GM23338 (cell line): Measurements from ENCODE around the gene PIGU. TPM values are rescaled to one million over a fixed set of nuclear protein-coding genes. Genes with fewer than 3 reads are reported as not detected.

Experiments used
- ATAC-seq: fragments of 200-7000 bp; cut with Tn5 transposase; 3 replicates; pipeline ENCODE4 v1.9.1; 2020
- DNase-seq: peaks from one replicate; pipeline ENCODE4 v3.0.0-alpha.2; 2015; ENCODE audit warnings: low spot score
- H2AFZ ChIP-seq: fragments of 200-600 bp; sonication (generic); 2 replicates; pipeline ENCODE4 v1.8.0; 2016; ENCODE audit warnings: antibody characterized with exemption, mild to moderate bottlenecking, moderate library complexity
- H3F3A ChIP-seq: fragments of 200-600 bp; sonication (generic); replicated peaks from 2 replicates; pipeline ENCODE4 v1.8.0; 2017; ENCODE audit warnings: antibody characterized with exemption, mixed run types, low read depth
- H3K27ac ChIP-seq: fragments of 200-600 bp; sonication (generic); 2 replicates; pipeline ENCODE4 v1.6.1; 2016; ENCODE audit warnings: low read depth
- H3K27me3 ChIP-seq: fragments of 200-600 bp; sonication (generic); 2 replicates; pipeline ENCODE4 v1.8.0; 2016; ENCODE audit warnings: mild to moderate bottlenecking, mixed run types, moderate library complexity; ENCODE audit not compliant: insufficient read depth
- H3K36me3 ChIP-seq: fragments of 200-600 bp; sonication (generic); 2 replicates; pipeline ENCODE4 v1.8.0; 2016; ENCODE audit warnings: mild to moderate bottlenecking; ENCODE audit not compliant: insufficient read depth
- H3K4me1 ChIP-seq: fragments of 200-600 bp; sonication (generic); 2 replicates; pipeline ENCODE4 v1.8.0; 2016; ENCODE audit warnings: mild to moderate bottlenecking, moderate library complexity; ENCODE audit not compliant: insufficient read depth
- H3K4me2 ChIP-seq: fragments of 200-600 bp; sonication (generic); 2 replicates; pipeline ENCODE4 v1.7.1; 2017; ENCODE audit warnings: mixed run types
- H3K4me3 ChIP-seq: fragments of 200-600 bp; sonication (generic); 2 replicates; pipeline ENCODE4 v1.6.1; 2016; ENCODE audit warnings: mixed run types
- H3K79me2 ChIP-seq: fragments of 200-600 bp; sonication (generic); replicated peaks from 2 replicates; pipeline ENCODE4 v1.8.0; 2017; ENCODE audit warnings: mild to moderate bottlenecking; ENCODE audit not compliant: insufficient read depth
- H3K9me2 ChIP-seq: fragments of 200-600 bp; sonication (generic); 2 replicates; pipeline ENCODE4 v1.8.0; 2017; ENCODE audit not compliant: insufficient read depth
- H4K20me1 ChIP-seq: fragments of 200-600 bp; sonication (generic); replicated peaks from 2 replicates; pipeline ENCODE4 v1.8.0; 2017; ENCODE audit warnings: mild to moderate bottlenecking; ENCODE audit not compliant: insufficient read depth
- H3K27ac Mint-ChIP-seq: 2 replicates; pipeline ENCODE4 v1.8.0; 2020; ENCODE audit warnings: inconsistent platforms, mild to moderate bottlenecking, moderate library complexity, mixed read lengths
- H3K27me3 Mint-ChIP-seq: 3 replicates; pipeline ENCODE4 v1.8.0; 2022; ENCODE audit warnings: low read depth, mild to moderate bottlenecking, moderate library complexity, mixed read lengths, inconsistent platforms; ENCODE audit not compliant: insufficient read depth, poor library complexity
- H3K36me3 Mint-ChIP-seq: 3 replicates; pipeline ENCODE4 v1.8.0; 2021; ENCODE audit warnings: low read depth, mild to moderate bottlenecking, inconsistent platforms, moderate library complexity, mixed read lengths
- H3K4me1 Mint-ChIP-seq: 3 replicates; pipeline ENCODE4 v1.8.0; 2020; ENCODE audit warnings: mild to moderate bottlenecking, inconsistent platforms, mixed read lengths
- H3K4me3 Mint-ChIP-seq: 3 replicates; pipeline ENCODE4 v1.8.0; 2021; ENCODE audit warnings: moderate library complexity, mild to moderate bottlenecking, inconsistent platforms, mixed read lengths
- H3K9me3 Mint-ChIP-seq: 3 replicates; pipeline ENCODE4 v1.8.0; 2020; ENCODE audit warnings: moderate library complexity, mild to moderate bottlenecking, inconsistent platforms, mixed read lengths
- CREB1 ChIP-seq: fragments of 250-450 bp; sonication (Bioruptor Pico); IDR thresholded peaks from 2 replicates; pipeline ENCODE4 v1.5.0; 2020; ENCODE audit warnings: low read depth, mild to moderate bottlenecking, moderate library complexity
- EZH2 ChIP-seq: fragments of 200-600 bp; sonication (generic); IDR thresholded peaks from one replicate; pipeline ENCODE4 v1.8.0; 2017; ENCODE audit warnings: antibody characterized with exemption, mild to moderate bottlenecking, low read depth; ENCODE audit not compliant: unreplicated experiment
- EZH2phosphoT487 ChIP-seq: fragments of 200-600 bp; sonication (generic); IDR thresholded peaks from one replicate; pipeline ENCODE4 v1.8.1; 2018; ENCODE audit warnings: antibody characterized with exemption; ENCODE audit not compliant: unreplicated experiment
- JUNB ChIP-seq: IDR thresholded peaks from one replicate; pipeline ENCODE4 v1.6.1; 2016; ENCODE audit warnings: antibody characterized with exemption; ENCODE audit not compliant: unreplicated experiment
- NANOG ChIP-seq: IDR thresholded peaks from 2 replicates; pipeline ENCODE4 v1.6.1; 2016; ENCODE audit warnings: antibody characterized with exemption, borderline replicate concordance
- POLR2AphosphoS5 ChIP-seq: IDR thresholded peaks from 2 replicates; pipeline ENCODE4 v1.6.1; 2016; ENCODE audit warnings: antibody characterized with exemption, low read depth
- REST ChIP-seq: IDR thresholded peaks from one replicate; pipeline ENCODE4 v1.6.1; 2018; ENCODE audit warnings: antibody characterized with exemption; ENCODE audit not compliant: unreplicated experiment
- STAT1 ChIP-seq: IDR thresholded peaks from one replicate; pipeline ENCODE4 v1.6.1; 2016; ENCODE audit warnings: antibody characterized with exemption; ENCODE audit not compliant: unreplicated experiment
- ZNF114 ChIP-seq: fragments of 250-450 bp; sonication (Bioruptor Pico); IDR thresholded peaks from 2 replicates; pipeline ENCODE4 v1.5.0; 2020; ENCODE audit warnings: mild to moderate bottlenecking, moderate library complexity
- ZNF331 ChIP-seq: fragments of 250-450 bp; sonication (Bioruptor Pico); IDR thresholded peaks from 2 replicates; pipeline ENCODE4 v1.5.0; 2020; ENCODE audit warnings: low read depth, mild to moderate bottlenecking, moderate library complexity
- polyA plus RNA-seq: library from polyadenylated mRNA; unstranded; fragments of >200 nt; fragmentation: Nextera tagmentation; extraction: Ambion mirVana; gene quantifications from 2 replicates; pipeline ENCODE4 v1.2.1, GENCODE V29; 2016
- total RNA-seq: library from RNA; depleted of rRNA; stranded (reverse); fragments of >200 nt; shearing (Covaris generic); gene quantifications from 2 replicates; pipeline ENCODE4 v1.2.3, GENCODE V29; 2014
- TF ChIP-seq, protein P1 (sequence below), 2 experiments: fragments of 200-600 bp in 1 of 2; sonication (generic) in 1 of 2; conservative IDR thresholded peaks; 2 replicates each; pipeline versions ENCODE4 v1.5.1 to v1.6.1; 2016 to 2017; ENCODE audit warnings: antibody characterized with exemption in 2 of 2, low read depth in 2 of 2, mild to moderate bottlenecking in 2 of 2, moderate library complexity in 1 of 2

The PIGU gene
- total and polyA plus RNA-seq, 2 experiments from 2014 or later = 24.3 to 28.9 TPM

DNA sequence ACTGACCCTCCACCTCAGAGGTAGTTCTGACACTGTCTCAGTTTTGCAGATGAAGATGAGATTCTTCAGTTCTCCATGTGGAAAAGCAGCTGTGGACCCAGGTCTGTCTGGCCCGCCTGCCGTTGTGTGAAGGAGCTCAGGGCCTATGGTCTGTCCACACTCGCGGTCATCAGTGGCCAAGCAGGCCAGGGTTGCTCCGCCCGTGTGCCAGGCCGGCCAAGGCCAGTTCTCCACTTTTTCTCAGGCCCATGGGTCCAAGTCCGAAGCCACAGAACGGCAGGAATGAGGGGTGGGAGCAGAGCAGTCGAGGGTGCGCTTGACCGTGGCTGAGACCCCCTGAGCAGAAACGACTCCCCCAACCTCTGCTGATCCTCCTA lies 127.0 kb downstream of the PIGU start:
- DNase-seq (no peak), ATAC-seq (no peak; the same call in 2 of the 3 replicates)
- no peaks in the 10 kb centered on the region for H3K36me3 ChIP-seq
- no peak overlapping the region for H3K4me2 ChIP-seq
- Mint-ChIP-seq H3K4me3 (no peak overlapping the region; the same call in 2 of the 3 replicates), H3K36me3 (no peaks in the 10 kb centered on the region), H3K27me3 (peaks cover 16% of the 10 kb centered on the region), H3K27ac (no peak overlapping the region), H3K4me1 (peaks cover 13% of the 10 kb centered on the region), H3K9me3 (0 out of 3 replicates have a peak, but pooled peaks cover 3% of the 10 kb centered on the region)
- H2AFZ ChIP-seq = peak overlapping the region; percentile 18; the same call in 1 of the 2 replicates
- no peak overlapping the region for H3K27ac ChIP-seq
- H3K4me1 ChIP-seq = peaks cover 3% of the 10 kb centered on the region; the same call in 1 of the 2 replicates
- TF ChIP-seq JUNB = no peak
- no peak for TF ChIP-seq REST
- TF ChIP-seq CREB1 = no peak
- TF ChIP-seq POLR2AphosphoS5 = no peak
- TF ChIP-seq ZNF114 (CRISPR knock-in tag) = no peak
- TF ChIP-seq ZNF331 (CRISPR knock-in tag) = no peak
- TF ChIP-seq EZH2phosphoT487 = no peak
- TF ChIP-seq, protein P1, sequence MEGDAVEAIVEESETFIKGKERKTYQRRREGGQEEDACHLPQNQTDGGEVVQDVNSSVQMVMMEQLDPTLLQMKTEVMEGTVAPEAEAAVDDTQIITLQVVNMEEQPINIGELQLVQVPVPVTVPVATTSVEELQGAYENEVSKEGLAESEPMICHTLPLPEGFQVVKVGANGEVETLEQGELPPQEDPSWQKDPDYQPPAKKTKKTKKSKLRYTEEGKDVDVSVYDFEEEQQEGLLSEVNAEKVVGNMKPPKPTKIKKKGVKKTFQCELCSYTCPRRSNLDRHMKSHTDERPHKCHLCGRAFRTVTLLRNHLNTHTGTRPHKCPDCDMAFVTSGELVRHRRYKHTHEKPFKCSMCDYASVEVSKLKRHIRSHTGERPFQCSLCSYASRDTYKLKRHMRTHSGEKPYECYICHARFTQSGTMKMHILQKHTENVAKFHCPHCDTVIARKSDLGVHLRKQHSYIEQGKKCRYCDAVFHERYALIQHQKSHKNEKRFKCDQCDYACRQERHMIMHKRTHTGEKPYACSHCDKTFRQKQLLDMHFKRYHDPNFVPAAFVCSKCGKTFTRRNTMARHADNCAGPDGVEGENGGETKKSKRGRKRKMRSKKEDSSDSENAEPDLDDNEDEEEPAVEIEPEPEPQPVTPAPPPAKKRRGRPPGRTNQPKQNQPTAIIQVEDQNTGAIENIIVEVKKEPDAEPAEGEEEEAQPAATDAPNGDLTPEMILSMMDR (conservative IDR thresholded peaks at IDR 0.05; ENCODE audit: low read depth in 2 of 2) = no peak
- TF ChIP-seq NANOG = no peak
- no peak for TF ChIP-seq EZH2
- H3K4me3 ChIP-seq = no peak overlapping the region
- H3F3A ChIP-seq = no peaks in the 10 kb centered on the region
- no peaks in the 10 kb centered on the region for H3K79me2 ChIP-seq
- no peaks in the 10 kb centered on the region for H4K20me1 ChIP-seq
- peaks cover 4% of the 10 kb centered on the region; the same call in 1 of the 2 replicates for H3K27me3 ChIP-seq
- no peaks in the 10 kb centered on the region for H3K9me2 ChIP-seq

DNA sequence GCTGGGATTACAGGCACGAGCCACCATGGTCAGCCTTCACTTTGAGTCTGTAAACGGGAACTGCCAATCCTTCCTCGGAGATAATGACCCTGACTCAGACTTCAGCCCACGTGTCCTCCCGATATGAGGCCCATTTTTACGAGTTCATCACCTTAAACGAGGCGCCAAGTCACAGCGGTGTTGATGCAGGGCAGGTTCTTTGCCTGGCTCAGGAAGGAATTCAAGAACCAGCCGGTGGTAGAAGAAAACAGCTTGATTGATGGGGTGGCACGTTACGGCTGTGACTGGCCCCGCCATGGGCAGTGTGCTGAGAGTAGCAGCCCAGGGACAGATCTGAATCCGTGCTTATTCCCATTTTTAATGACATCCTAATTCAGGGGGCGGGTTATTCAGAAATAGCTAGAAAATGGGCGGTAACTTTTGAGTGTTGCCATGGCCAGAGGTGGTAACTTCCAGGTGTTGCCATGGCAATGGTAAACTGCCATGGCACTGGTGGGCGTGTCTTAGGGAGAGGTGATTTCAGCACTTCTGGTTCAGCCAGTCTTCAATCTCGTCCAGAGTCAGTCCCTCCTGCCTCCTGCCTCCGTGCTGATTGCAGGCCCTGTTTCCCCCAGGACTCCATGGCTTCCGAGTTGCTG lies 127.5 kb downstream of the PIGU start:
- Mint-ChIP-seq H3K9me3 (0 out of 3 replicates have a peak, but pooled peaks cover 3% of the 10 kb centered on the region), H3K4me1 (peaks cover 17% of the 10 kb centered on the region), H3K36me3 (no peaks in the 10 kb centered on the region), H3K27me3 (peaks cover 21% of the 10 kb centered on the region), H3K4me3 (no peak overlapping the region; the same call in 2 of the 3 replicates), H3K27ac (peak overlapping the region; percentile 84)
- Histone ChIP-seq H3K9me2 (no peaks in the 10 kb centered on the region), H3K27me3 (peaks cover 5% of the 10 kb centered on the region; the same call in 1 of the 2 replicates), H3K4me2 (no peak overlapping the region), H3F3A (no peaks in the 10 kb centered on the region), H3K27ac (no peak overlapping the region), H3K4me3 (no peak overlapping the region), H4K20me1 (no peaks in the 10 kb centered on the region), H3K79me2 (no peaks in the 10 kb centered on the region), H2AFZ (no peak overlapping the region), H3K36me3 (no peaks in the 10 kb centered on the region), H3K4me1 (peaks cover 3% of the 10 kb centered on the region; the same call in 1 of the 2 replicates)
- ATAC-seq = peak; percentile 86
- peak; percentile 93 for DNase-seq
- TF ChIP-seq EZH2phosphoT487 (no peak), STAT1 (no peak), NANOG (no peak)
